SK-N-SH treated with all-trans-retinoic acid at 6 μM for 48 hours (cell line): ENCODE data around the gene DDX20.

ENCODE experiments used
- ATAC-seq: fragments of 200-7000 bp; cut with Tn5 transposase; 3 replicates; pipeline ENCODE4 v1.9.1; 2020; ENCODE audit warnings: mild to moderate bottlenecking, moderate library complexity
- ARNTL ChIP-seq: fragments of 450-650 bp; formaldehyde crosslinking; IDR thresholded peaks from 2 replicates; pipeline ENCODE4 v1.5.0; 2020; ENCODE audit warnings: low read depth, mild to moderate bottlenecking, moderate library complexity, borderline replicate concordance
- BACH2 ChIP-seq: fragments of 250-450 bp; sonication (Bioruptor Pico); IDR thresholded peaks from 2 replicates; pipeline ENCODE4 v1.9.0; 2021; ENCODE audit warnings: mild to moderate bottlenecking, borderline replicate concordance
- CREB5 ChIP-seq: fragments of 250-450 bp; sonication (Bioruptor Pico); IDR thresholded peaks from 2 replicates; pipeline ENCODE4 v1.5.1; 2020; ENCODE audit warnings: low read depth, mild to moderate bottlenecking, moderate library complexity
- CSDC2 ChIP-seq: fragments of 250-450 bp; sonication (Bioruptor Pico); IDR thresholded peaks from 2 replicates; pipeline ENCODE4 v1.5.0; 2020; ENCODE audit warnings: mild to moderate bottlenecking, moderate library complexity
- ESRRG ChIP-seq: fragments of 250-450 bp; sonication (Bioruptor Pico); IDR thresholded peaks from 2 replicates; pipeline ENCODE4 v1.6.1; 2021; ENCODE audit warnings: mild to moderate bottlenecking
- GLIS3 ChIP-seq: fragments of 250-450 bp; sonication (Bioruptor Pico); IDR thresholded peaks from 2 replicates; pipeline ENCODE4 v1.5.0; 2020; ENCODE audit warnings: mild to moderate bottlenecking, moderate library complexity
- ISL1 ChIP-seq: fragments of 250-450 bp; sonication (Bioruptor Pico); IDR thresholded peaks from 2 replicates; pipeline ENCODE4 v2.1.2; 2022; ENCODE audit warnings: mild to moderate bottlenecking, moderate library complexity
- OSR1 ChIP-seq: fragments of 250-450 bp; sonication (Bioruptor Pico); IDR thresholded peaks from 2 replicates; pipeline ENCODE4 v1.8.0; 2022; ENCODE audit warnings: moderate library complexity, mild to moderate bottlenecking, inconsistent platforms
- PATZ1 ChIP-seq: fragments of 250-450 bp; sonication (Bioruptor Pico); IDR thresholded peaks from 2 replicates; pipeline ENCODE4 v1.8.0; 2020; ENCODE audit warnings: mild to moderate bottlenecking, moderate library complexity, borderline replicate concordance
- PPARA ChIP-seq: fragments of 250-450 bp; sonication (Bioruptor Pico); IDR thresholded peaks from 2 replicates; pipeline ENCODE4 v1.5.0; 2020; ENCODE audit warnings: mild to moderate bottlenecking, borderline replicate concordance
- RARB ChIP-seq: fragments of 250-450 bp; sonication (Bioruptor Pico); IDR thresholded peaks from 2 replicates; pipeline ENCODE4 v1.8.0; 2021; ENCODE audit warnings: mild to moderate bottlenecking, moderate library complexity
- SNAI2 ChIP-seq: fragments of 250-450 bp; sonication (Bioruptor Pico); IDR thresholded peaks from 2 replicates; pipeline ENCODE4 v1.5.0; 2020; ENCODE audit warnings: mild to moderate bottlenecking, moderate library complexity
- TCF4 ChIP-seq: fragments of 250-450 bp; sonication (Bioruptor Pico); IDR thresholded peaks from 2 replicates; pipeline ENCODE4 v1.8.0; 2021; ENCODE audit warnings: mild to moderate bottlenecking, moderate library complexity, borderline replicate concordance
- TOX ChIP-seq: fragments of 250-450 bp; sonication (Bioruptor Pico); IDR thresholded peaks from 2 replicates; pipeline ENCODE4 v1.8.0; 2021; ENCODE audit warnings: mild to moderate bottlenecking, moderate library complexity, borderline replicate concordance
- ZC3H10 ChIP-seq: fragments of 250-450 bp; sonication (Bioruptor Pico); IDR thresholded peaks from 2 replicates; pipeline ENCODE4 v1.5.1; 2021; ENCODE audit warnings: mild to moderate bottlenecking, moderate library complexity
- ZFP3 ChIP-seq: fragments of 250-450 bp; sonication (Bioruptor Pico); IDR thresholded peaks from 2 replicates; pipeline ENCODE4 v1.5.0; 2020; ENCODE audit warnings: mild to moderate bottlenecking, moderate library complexity
- ZFP30 ChIP-seq: fragments of 450-650 bp; formaldehyde crosslinking; IDR thresholded peaks from 2 replicates; pipeline ENCODE4 v1.5.0; 2022; ENCODE audit warnings: mild to moderate bottlenecking, moderate library complexity
- ZNF565 ChIP-seq: fragments of 450-650 bp; formaldehyde crosslinking; conservative IDR thresholded peaks from 2 replicates; pipeline ENCODE4 v1.5.0; 2020; ENCODE audit warnings: low read depth, mild to moderate bottlenecking, moderate library complexity
- ZNF70 ChIP-seq: fragments of 450-650 bp; formaldehyde crosslinking; IDR thresholded peaks from 2 replicates; pipeline ENCODE4 v1.5.0; 2020; ENCODE audit warnings: mild to moderate bottlenecking, moderate library complexity
- ZNF8 ChIP-seq: fragments of 450-650 bp; formaldehyde crosslinking; IDR thresholded peaks from 2 replicates; pipeline ENCODE4 v1.5.0; 2020; ENCODE audit warnings: mild to moderate bottlenecking, moderate library complexity
- TF ChIP-seq, protein P1 (sequence below): fragments of 250-450 bp; sonication (Bioruptor Pico); IDR thresholded peaks from 2 replicates; pipeline ENCODE4 v1.5.1; 2021; ENCODE audit warnings: mild to moderate bottlenecking, moderate library complexity
- TF ChIP-seq, protein P2 (sequence below): fragments of 250-450 bp; sonication (Bioruptor Pico); IDR thresholded peaks from 2 replicates; pipeline ENCODE4 v1.5.0; 2020; ENCODE audit warnings: mild to moderate bottlenecking, moderate library complexity
- TF ChIP-seq, protein P3 (sequence below): fragments of 250-450 bp; sonication (Bioruptor Pico); IDR thresholded peaks from 2 replicates; pipeline ENCODE4 v1.8.0; 2021; ENCODE audit warnings: low read depth, mild to moderate bottlenecking, moderate library complexity, borderline replicate concordance

The DDX20 gene

GRCh38 chr1:111775966-111776365, 20.3 kb downstream of the DDX20 start:
- ATAC-seq: no peak
- TF ChIP-seq, protein P1, sequence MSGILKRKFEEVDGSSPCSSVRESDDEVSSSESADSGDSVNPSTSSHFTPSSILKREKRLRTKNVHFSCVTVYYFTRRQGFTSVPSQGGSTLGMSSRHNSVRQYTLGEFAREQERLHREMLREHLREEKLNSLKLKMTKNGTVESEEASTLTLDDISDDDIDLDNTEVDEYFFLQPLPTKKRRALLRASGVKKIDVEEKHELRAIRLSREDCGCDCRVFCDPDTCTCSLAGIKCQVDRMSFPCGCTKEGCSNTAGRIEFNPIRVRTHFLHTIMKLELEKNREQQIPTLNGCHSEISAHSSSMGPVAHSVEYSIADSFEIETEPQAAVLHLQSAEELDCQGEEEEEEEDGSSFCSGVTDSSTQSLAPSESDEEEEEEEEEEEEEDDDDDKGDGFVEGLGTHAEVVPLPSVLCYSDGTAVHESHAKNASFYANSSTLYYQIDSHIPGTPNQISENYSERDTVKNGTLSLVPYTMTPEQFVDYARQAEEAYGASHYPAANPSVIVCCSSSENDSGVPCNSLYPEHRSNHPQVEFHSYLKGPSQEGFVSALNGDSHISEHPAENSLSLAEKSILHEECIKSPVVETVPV (CRISPR knock-in tag): no peak
- no peak for TF ChIP-seq ISL1 (CRISPR knock-in tag)
- TF ChIP-seq TCF4 (CRISPR knock-in tag): no peak
- no peak for TF ChIP-seq GLIS3 (CRISPR knock-in tag)
- no peak for TF ChIP-seq CREB5 (CRISPR knock-in tag)
- TF ChIP-seq OSR1 (CRISPR knock-in tag): no peak
- no peak for TF ChIP-seq SNAI2 (CRISPR knock-in tag)
- TF ChIP-seq ZNF70: no peak
- no peak for TF ChIP-seq RARB (CRISPR knock-in tag)
- no peak for TF ChIP-seq ARNTL (CRISPR knock-in tag)
- TF ChIP-seq PPARA (CRISPR knock-in tag): no peak
- TF ChIP-seq, protein P2, sequence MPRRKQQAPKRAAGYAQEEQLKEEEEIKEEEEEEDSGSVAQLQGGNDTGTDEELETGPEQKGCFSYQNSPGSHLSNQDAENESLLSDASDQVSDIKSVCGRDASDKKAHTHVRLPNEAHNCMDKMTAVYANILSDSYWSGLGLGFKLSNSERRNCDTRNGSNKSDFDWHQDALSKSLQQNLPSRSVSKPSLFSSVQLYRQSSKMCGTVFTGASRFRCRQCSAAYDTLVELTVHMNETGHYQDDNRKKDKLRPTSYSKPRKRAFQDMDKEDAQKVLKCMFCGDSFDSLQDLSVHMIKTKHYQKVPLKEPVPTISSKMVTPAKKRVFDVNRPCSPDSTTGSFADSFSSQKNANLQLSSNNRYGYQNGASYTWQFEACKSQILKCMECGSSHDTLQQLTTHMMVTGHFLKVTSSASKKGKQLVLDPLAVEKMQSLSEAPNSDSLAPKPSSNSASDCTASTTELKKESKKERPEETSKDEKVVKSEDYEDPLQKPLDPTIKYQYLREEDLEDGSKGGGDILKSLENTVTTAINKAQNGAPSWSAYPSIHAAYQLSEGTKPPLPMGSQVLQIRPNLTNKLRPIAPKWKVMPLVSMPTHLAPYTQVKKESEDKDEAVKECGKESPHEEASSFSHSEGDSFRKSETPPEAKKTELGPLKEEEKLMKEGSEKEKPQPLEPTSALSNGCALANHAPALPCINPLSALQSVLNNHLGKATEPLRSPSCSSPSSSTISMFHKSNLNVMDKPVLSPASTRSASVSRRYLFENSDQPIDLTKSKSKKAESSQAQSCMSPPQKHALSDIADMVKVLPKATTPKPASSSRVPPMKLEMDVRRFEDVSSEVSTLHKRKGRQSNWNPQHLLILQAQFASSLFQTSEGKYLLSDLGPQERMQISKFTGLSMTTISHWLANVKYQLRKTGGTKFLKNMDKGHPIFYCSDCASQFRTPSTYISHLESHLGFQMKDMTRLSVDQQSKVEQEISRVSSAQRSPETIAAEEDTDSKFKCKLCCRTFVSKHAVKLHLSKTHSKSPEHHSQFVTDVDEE: no peak
- no peak for TF ChIP-seq PATZ1
- no peak for TF ChIP-seq CSDC2 (CRISPR knock-in tag)
- TF ChIP-seq ZFP30 (CRISPR knock-in tag): no peak
- no peak for TF ChIP-seq TOX

- TF ChIP-seq OSR1 (CRISPR knock-in tag): no peak
- no peak for TF ChIP-seq ESRRG (CRISPR knock-in tag)
- no peak for TF ChIP-seq ZNF8 (CRISPR knock-in tag)
- TF ChIP-seq ISL1 (CRISPR knock-in tag): no peak
- no peak for TF ChIP-seq ZNF70
- TF ChIP-seq, protein P1 (CRISPR knock-in tag): no peak
- no peak for TF ChIP-seq BACH2
- no peak for TF ChIP-seq ZFP30 (CRISPR knock-in tag)
- TF ChIP-seq CSDC2 (CRISPR knock-in tag): no peak
- TF ChIP-seq SNAI2 (CRISPR knock-in tag): no peak
- TF ChIP-seq PATZ1: no peak
- no peak for TF ChIP-seq ZNF565 (CRISPR knock-in tag)
- TF ChIP-seq TCF4 (CRISPR knock-in tag): no peak
- TF ChIP-seq ZC3H10 (CRISPR knock-in tag): no peak
- no peak for TF ChIP-seq ZFP3 (CRISPR knock-in tag)
- TF ChIP-seq, protein P3, sequence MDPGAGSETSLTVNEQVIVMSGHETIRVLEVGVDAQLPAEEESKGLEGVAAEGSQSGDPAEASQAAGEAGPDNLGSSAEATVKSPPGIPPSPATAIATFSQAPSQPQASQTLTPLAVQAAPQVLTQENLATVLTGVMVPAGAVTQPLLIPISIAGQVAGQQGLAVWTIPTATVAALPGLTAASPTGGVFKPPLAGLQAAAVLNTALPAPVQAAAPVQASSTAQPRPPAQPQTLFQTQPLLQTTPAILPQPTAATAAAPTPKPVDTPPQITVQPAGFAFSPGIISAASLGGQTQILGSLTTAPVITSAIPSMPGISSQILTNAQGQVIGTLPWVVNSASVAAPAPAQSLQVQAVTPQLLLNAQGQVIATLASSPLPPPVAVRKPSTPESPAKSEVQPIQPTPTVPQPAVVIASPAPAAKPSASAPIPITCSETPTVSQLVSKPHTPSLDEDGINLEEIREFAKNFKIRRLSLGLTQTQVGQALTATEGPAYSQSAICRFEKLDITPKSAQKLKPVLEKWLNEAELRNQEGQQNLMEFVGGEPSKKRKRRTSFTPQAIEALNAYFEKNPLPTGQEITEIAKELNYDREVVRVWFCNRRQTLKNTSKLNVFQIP (CRISPR knock-in tag): no peak
- ATAC-seq: no peak
Measured at GRCh38 chr1:111776391-111776790, 20.7 kb downstream of the DDX20 start.
